ENCODE data around the gene ITGB1BP1.

DNA sequence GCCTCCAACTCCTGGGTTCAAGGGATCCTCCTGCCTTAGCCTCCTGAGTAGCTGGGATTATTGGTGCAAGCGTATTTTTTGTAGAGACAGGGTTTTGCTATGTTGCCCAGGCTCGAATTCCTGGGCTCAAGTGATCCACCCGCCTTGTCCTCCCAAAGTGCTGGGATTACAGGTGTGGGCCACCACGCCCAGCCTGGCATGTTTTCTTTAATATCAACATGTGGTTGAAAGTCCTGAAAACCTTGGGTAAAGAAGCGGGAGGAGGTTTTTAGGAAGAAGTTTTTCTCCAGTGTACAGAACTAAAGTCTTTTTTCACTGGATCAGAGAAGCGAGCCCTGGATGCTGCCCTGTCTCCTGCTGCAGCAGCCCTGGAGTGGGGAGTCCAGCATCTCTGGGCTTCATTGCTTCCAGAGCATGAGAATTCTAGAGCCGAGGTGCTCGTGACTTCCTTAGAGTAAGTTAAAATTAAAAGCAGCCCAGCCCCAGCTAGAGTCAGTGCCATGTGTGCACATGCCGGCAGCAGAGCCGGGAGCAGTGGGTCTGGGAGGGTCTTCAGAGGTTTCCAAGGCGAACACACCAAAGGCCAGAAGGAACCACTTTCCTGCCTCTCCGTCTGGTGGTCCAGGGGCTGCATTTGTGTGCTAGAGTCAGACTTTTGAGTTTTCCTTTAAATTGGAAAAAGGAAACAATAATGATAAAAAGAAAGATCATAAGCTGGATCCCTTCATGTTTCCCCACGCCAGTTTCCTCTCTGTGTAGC is 31.2 kb downstream of the ITGB1BP1 start:
- TF ChIP-seq EP300 (IDR thresholded peaks at IDR 0.05) = no peak
- TF ChIP-seq, protein P1, sequence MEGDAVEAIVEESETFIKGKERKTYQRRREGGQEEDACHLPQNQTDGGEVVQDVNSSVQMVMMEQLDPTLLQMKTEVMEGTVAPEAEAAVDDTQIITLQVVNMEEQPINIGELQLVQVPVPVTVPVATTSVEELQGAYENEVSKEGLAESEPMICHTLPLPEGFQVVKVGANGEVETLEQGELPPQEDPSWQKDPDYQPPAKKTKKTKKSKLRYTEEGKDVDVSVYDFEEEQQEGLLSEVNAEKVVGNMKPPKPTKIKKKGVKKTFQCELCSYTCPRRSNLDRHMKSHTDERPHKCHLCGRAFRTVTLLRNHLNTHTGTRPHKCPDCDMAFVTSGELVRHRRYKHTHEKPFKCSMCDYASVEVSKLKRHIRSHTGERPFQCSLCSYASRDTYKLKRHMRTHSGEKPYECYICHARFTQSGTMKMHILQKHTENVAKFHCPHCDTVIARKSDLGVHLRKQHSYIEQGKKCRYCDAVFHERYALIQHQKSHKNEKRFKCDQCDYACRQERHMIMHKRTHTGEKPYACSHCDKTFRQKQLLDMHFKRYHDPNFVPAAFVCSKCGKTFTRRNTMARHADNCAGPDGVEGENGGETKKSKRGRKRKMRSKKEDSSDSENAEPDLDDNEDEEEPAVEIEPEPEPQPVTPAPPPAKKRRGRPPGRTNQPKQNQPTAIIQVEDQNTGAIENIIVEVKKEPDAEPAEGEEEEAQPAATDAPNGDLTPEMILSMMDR (IDR thresholded peaks at IDR 0.05) = no peak
